GM18951 (cell line): Measurements from ENCODE around the gene DIRAS1.
"Not testable (repeated sequence)": the region's sequence is repeated elsewhere in the genome, so short reads cannot be mapped to it uniquely, and the experiment has no call there.

ENCODE experiments used
- POLR2A ChIP-seq: IDR thresholded peaks from 4 replicates; pipeline ENCODE4 v1.6.1; 2011; ENCODE audit warnings: mild to moderate bottlenecking; ENCODE audit not compliant: insufficient read length, insufficient read depth; ENCODE audit errors: extremely low read depth
- in situ Hi-C: fragments of 300-500 bp; cut with MboI; formaldehyde crosslinking; loops from one replicate; pipeline ENCODE4 v1.12.0; 2022; ENCODE audit warnings: low sequenced_read_pairs, mixed read lengths, inconsistent platforms; ENCODE audit not compliant: unreplicated experiment

The DIRAS1 gene

GRCh38 chr19:2719232-2719735 is 1.9 kb downstream of the DIRAS1 start:
- no peak for TF ChIP-seq POLR2A
- in situ Hi-C loops = no loop called here

- in situ Hi-C loops = no loop called here
- no peak for TF ChIP-seq POLR2A
Measured at GRCh38 chr19:2717638-2718541, 3.3 kb downstream of the DIRAS1 start.

GRCh38 chr19:2716722-2717637 is 4.2 kb downstream of the DIRAS1 start:
- TF ChIP-seq POLR2A = no peak
- in situ Hi-C loops = no loop called here

GRCh38 chr19:2716275-2716650 is 4.9 kb downstream of the DIRAS1 start:
- no peak for TF ChIP-seq POLR2A
- in situ Hi-C loops = no loop called here

- in situ Hi-C loops = no loop called here
- TF ChIP-seq POLR2A = no peak
Measured at GRCh38 chr19:2715470-2716274, 5.5 kb downstream of the DIRAS1 start.

GRCh38 chr19:2714531-2715269 is 6.5 kb downstream of the DIRAS1 start:
- no peak for TF ChIP-seq POLR2A

GRCh38 chr19:2714102-2714501 is 7.1 kb downstream of the DIRAS1 start:
- in situ Hi-C loops = not testable (repeated sequence)

More at GRCh38 chr19:2714531-2715269, 6.5 kb downstream of the DIRAS1 start:
- in situ Hi-C loops = no loop called here

- in situ Hi-C loops = not testable (repeated sequence)
Measured at GRCh38 chr19:2713170-2713569, 8.0 kb downstream of the DIRAS1 start.

- in situ Hi-C loops = no loop called here
- no peak for TF ChIP-seq POLR2A
Measured at GRCh38 chr19:2711875-2712205, 9.3 kb downstream of the DIRAS1 start.

GRCh38 chr19:2711172-2711874 is 9.8 kb downstream of the DIRAS1 start:
- TF ChIP-seq POLR2A = no peak
- in situ Hi-C loops = no loop called here

GRCh38 chr19:2706251-2706650 is 14.9 kb downstream of the DIRAS1 start:
- TF ChIP-seq POLR2A = no peak
- in situ Hi-C loops = no loop called here

- in situ Hi-C loops = no loop called here
- TF ChIP-seq POLR2A = no peak
Measured at GRCh38 chr19:2703691-2704216, 17.4 kb downstream of the DIRAS1 start.
